HG02610 (cell line): Measurements from ENCODE around the gene PHF23.
A peak's percentile ranks its signal among the peaks of the same experiment; 100 is the strongest.

Experiments
- ATAC-seq: cut with Tn5 transposase; IDR thresholded peaks from one replicate; pipeline ENCODE4 v1.9.1; 2021; ENCODE audit warnings: mild to moderate bottlenecking, moderate library complexity; ENCODE audit not compliant: unreplicated experiment

Gene PHF23

DNA sequence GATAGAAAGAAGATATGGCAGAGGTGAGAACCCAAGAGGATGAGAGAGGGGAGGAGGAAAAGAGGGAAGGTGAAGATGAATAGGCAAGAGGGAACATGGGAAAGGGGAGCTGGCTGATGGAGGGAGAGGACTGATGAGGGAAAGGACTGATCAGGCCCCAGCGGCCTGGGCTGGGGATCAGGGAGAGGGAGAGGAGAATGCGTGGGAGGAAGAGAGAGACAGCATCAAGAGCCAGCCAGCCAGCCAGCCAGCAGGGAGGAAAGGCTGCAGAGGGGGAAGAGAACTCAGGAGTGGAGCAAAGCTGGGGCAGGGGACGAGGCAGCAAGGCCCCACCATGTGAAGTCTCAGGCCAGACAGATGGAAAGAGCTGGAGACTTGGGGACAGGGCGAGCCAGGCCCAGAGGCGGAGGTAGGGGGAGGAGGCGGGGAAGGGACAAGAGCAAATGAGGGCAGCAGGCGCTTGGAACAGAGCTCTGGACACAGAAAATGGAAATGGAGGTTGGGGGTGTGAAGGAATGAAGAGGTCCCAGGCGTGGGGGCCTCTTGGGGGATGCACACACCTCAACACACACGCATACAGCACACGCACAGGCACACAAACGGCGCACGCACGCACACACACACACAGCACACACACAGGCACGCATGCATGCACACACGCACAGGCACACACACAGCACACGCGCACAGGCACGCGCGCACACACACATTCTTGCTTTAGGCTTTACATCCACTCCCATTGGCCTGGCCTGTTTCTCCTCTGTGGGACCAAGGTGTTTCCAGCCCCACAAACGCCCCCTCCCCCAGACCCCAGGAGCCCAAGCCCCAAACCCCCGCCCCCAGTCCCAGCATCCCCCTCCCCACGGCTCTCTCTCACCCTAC, 31.9 kb downstream of the PHF23 start:
- no peak for ATAC-seq

DNA sequence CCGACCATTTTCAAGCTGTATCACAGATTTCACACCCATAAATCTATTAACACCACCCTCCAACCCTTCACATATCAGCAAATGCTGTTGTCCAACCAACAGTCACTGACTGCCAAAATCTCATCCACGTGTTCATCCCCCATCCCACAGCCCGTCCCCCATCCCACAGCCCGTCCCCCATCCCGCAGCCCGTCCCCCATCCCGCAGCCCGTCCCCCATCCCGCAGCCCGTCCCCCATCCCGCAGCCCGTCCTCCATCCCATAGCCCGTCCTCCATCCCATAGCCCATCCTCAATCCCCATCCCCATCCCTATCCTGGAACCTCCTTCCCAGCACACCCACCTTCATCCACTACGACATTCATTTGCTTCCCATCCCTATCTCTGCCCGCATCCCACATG, 33.7 kb downstream of the PHF23 start:
- ATAC-seq, result no peak

DNA sequence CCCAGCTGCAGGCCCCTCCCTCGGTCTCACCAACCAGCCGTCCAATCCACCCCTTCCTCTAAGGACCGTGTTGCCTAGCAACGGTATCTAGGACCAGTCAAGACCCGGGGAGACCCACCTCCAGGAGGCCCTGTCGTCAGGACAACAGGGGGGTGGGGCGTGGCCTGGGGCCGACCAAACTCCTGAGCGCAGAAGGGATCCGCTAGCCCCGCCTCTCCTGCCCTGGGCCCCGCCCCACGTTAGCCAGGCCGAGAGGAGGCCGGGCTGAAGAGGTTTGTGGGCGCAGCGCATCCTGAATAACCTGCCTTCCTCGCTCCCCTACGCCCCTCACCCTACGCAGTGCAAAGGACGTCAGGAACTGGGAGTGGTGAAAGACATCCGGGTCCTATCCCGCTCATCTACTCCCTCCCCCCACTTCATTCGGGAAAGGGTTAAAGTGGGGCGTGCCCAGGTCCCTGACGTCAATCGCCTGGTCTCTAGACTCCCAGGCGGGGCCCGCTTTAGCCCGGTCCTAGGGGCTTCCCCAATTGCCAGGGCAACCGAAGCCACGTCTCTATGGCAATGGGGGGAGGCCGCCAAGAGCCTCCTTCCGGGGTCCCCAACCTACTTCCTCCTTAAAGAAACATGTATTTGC, 34.3 kb downstream of the PHF23 start:
- peak; percentile 90 for ATAC-seq

DNA sequence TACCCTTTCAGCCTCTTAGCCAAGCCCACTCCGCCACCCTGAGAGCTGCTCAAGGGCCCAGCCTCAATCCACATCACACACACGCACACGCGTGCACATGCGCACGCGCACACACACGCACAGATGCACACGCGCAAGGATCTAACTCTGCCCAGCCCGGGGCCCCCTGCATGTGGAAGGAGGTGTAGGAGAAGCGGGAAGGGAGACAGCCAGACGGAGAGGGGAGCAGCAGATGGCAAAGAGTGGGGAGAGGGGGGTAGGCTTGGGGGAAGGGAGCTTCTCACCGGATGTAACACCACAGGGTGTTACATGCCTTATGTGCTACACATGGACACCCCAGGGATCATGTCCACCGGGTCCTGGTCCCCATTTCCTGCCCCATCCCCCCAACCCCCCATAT, 34.9 kb downstream of the PHF23 start:
- ATAC-seq, result no peak

DNA sequence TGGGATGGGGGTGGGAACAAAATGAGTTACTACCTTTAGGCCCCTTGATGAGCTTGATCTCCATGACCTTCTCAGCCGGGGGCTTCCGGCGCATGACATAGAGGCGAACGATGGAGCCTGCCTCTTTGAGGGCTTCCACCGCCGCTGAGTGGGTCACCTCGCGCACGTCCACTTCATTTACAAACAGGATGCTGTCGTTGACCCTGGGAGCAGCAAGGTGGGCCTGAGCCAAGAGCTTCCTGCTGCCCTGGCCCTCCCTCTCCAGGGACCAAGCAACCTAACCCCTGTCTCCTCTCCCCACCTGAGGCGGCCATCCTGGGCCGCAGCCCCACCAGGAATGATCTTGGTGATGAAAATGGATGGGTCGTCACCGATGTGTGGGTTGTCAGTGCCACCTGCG, 35.9 kb downstream of the PHF23 start:
- ATAC-seq, result no peak

DNA sequence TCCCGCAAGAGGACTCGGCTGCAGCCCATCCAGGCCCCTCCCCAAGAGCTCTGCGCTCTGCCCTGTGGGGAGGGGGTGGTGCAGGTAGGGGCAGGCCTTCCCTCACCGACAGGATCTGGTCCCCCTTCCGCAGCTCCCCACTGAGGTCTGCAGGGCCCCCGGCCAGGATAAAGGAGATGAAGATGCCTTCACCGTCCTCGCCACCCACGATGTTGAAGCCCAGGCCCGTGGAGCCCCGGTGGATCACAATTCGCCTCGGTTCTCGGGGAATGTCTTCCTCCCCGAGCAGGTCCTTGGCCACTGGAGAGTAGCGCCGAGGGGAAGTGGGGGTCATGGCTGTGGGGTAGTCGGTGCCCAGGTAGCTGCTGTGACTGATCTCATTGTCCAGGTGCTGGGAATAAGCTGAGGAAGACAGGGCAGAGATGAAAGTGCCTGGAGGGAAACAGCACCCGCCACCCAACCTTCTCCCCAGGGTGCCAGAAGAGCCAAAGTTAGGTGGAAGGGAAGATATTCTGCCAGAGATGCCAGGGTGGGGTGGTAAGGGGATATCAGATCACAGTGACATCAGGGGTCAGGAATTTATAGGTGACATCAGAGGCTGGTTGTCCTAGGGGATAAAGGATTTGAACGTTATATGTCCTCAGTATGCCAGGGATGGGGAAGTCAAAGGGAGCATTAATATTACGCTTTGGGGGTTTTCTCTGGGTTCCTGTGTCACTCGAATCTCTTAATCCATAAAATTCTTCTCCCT, 42.4 kb downstream of the PHF23 start:
- ATAC-seq, result no peak

DNA sequence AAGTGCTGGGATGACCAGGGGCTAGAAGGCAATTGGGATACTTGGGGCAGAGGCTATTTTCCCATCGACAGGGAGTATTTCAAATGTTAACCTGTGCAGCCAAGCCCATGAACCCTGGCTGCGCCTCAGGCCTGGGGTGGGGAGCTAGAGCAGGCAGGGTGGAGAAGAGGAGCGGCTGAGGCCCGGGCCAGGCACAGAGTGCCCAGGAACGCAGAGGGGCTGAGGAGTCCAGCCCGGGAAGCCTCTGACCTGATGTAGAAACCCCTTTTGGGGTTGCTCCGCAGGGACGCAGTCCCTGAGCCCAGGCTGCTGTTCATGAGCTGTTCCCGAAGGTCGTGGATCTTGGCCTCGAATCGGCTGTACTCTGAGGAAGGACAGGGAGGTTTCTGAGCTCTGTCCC, 43.3 kb downstream of the PHF23 start:
- ATAC-seq, result no peak

DNA sequence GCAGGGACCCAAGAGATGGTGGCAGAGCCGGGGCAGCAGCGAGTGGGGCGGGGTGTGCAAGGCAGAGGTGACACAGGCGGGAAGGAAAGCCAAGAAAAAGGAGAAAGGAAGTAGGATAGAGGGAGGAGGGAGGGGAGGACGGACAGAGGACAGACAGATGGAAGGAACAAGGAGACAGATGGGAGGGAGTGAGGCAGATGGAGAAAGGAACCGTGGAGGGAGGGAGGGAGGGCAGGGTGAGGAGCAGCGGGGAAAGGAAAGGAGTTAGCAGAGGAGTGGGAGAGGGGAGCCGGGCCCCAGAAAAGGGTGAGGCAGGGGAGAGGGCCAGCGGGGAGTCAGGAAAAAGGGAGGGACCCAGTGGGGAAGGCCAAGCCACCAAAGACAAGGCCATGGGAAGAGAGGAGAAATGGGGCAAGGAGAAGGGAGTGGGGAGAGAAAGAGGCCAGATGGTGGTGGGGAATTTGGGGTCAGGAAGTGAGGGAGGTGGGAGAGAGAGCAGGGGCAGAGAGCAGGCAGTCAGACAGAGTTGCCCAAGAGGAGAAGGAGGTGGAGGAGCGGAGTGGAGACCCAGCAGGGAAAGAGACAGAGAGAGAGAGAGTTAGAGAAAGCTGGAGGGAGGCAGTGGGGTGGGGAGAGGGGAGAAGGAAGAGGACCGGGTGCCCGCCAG, 46.9 kb downstream of the PHF23 start:
- ATAC-seq, result no peak

DNA sequence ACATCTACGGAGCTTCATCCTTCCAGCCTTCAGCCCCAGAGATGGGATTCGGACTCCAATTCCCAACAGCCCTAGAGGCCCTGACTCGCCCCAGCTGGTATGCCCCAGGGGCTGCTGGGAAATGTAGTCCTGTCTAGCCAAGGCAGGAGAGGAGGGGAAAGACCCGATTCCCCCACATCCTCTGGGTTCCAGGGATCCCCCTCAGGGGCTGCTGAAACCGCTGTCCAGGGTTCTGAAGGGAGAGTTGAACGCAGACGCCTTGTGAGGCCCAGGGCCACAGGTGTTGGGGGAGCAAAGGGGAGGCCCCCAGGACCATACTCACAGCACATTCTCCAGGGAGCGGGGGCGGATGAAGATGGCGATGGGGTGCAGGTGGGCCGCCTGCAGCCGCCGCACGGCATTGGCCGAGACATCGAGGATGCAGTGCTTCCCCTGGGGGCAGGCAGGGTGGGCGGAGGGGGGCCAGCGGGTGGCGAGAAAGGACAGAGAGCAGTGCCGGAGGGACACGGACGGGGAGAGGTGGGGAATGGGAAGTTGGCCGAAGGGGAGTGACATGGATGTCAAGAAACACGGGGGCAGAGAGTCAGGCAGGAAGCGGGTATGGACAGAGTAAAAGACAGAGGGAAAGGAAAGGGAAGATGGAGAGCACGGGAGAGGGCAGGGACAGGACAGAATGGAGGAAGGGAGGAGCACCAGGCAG, 47.5 kb downstream of the PHF23 start:
- ATAC-seq, result no peak

DNA sequence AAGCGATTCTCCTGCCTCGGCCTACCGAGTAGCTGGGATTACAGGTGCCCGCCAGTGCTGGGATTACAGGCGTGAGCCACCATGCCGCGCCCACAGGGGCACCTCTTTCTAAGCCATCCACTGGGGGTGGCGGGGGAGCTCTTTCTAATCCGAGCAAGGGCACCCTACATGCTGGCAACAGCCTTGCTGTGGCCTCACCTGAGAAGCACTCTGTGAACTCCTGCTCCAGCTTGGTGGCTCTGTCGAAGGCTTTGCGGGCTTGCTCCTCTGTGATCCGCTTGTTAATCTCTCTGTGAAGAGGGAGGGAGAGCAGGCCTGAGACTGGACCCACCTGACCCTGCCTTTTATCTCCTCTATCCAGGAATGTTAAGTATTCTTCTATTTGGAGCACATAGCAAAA, 48.2 kb downstream of the PHF23 start:
- ATAC-seq, result no peak

DNA sequence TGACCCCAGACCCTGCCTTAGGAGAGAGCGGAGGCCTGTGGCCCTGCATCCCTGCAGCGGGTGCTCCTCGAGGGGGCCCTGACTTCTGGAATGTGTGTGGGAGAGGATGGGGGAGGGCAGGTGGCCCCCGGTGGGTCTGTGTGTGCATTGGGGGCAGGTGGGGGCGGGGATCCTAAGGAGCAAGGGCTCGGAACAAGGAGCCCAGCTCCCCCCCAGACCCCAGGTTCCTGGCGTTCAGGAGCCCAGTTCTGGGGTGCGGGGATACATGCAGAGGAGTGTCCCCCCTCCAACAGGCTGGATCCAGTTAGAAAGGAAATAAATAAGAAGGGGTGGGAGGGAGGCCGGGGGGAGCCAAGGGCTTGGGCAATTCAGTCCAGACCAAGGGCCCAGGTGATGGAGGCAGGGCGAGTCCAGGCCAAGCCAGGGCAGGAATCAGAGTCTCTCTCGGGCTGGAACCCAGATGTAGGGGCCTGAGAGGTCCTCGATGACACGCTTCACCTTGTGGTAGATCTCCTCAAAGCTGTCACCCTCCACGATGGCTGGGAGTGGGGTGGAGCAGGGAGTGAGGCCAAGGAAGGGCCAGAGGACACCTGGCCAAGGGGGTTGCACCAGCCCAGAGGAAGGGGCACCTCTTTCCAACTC, 48.9 kb downstream of the PHF23 start:
- no peak for ATAC-seq

DNA sequence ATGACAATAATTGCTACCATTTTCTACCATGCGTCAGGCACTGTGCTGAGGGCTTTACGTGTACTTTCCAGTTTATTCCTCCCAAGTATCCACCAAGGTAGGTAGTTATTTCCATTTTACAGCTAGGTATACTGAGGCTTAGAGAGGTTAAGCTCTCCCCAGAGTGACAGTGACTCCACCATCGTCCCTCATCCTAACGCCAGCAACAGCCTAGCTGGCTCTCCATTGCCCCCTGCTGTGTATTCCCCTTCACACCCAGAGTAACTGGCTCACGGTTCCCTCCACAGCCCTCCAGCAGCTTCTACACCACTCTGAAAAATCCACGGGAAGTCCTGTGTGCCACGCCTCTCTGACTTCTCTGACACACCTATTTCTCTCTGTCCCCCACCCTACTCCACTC, 53.0 kb downstream of the PHF23 start:
- ATAC-seq, result no peak
